ENCODE data around the gene CALHM3.

The CALHM3 gene

DNA sequence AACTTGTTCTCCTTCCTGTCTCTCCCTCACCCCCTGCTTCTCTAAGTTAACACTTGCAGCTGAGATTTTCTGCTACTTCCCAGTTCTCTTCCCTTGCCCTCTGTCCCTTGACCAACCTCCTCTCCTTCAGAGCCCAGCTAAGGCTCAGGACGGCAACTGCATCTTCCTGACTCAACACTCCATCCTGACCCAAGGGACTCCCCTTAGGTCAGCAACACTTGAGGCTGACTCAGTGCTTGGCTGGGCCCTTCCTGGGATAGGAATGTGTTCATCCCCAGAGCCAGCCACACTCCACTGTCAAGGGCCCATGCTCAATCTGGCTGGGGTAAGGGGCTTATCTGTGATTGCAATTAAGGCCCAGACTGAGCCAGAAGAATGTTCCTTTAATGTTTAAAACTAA lies 30.3 kb downstream of the CALHM3 start:
- peak; percentile 66 for DNase-seq

DNA sequence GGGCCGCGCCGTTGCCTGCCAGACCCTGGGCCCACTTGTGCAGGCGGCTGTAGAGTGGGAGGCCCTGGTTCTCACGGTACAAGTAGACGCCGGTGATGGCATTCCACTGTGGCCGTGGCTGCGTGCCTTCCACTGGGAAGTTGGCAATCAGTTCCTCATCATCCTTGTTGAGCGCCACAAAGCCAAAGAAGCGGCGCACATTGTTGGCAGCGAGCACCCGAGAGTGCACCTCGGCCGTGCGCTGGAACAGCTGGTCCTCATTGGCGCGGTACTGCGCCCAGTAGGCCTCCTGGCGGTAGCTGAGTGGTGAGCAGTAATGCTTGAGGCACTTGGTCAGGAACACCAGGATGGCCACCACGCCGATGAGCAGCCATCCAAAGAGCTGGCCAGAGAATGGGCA lies 31.9 kb downstream of the CALHM3 start:
- DNase-seq, result no peak

DNA sequence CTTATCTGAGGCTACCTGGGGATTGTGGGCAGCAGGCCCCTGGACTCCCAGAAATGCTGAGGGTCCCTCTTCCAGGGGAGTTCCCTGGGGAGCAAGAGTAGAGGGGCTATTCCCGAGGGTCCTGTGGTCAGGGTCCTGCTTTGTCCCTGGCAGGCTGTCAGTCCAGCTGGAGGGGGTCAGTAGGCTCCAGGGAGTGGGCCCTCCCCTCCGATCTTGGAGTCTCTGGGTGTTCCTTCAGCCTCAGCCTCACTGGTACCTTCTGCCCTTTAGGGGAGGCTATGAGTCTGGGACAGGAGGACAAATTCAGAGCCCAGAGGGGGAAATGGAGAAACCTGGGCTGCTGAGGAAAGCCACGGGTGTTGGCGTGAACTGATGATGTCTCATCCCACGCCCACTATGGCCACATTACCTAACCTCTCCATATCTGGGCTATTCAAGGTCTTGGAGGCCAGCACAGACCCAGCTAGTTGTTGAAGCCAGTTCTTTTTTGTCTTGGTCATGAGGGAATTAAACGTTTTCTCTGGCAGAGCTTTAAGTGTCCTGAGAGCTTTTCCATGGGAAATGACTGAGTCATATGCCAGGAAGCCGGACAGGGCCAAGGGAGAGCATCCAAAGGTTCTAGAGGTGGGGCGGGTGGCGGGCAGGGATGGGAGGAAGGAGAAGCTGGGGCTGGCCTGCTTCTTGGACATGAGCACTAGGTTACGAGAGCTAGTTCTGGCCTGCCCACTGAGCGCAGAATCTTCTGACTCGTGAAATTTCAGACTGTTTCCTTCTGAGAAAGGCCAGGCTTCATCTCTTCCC lies 33.1 kb downstream of the CALHM3 start:
- DNase-seq, result peak; percentile 46

DNA sequence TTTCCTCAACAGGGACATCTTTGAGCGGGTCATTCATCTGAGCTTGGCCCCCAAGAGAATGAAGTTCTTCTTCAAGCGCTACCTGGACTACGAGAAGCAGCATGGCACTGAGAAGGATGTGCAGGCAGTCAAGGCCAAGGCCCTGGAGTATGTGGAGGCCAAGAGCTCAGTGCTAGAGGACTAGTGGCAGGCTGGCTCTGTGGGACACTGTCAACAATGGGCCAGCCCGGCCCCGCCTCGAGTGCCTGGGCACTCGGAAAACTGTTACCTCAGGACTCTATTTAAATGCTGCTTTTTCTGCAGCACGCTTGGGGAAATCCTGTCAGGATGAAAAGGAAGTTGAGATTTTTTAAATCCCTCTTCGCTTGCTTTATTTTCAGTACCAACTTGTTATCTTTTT lies 33.7 kb downstream of the CALHM3 start:
- no peak for DNase-seq

DNA sequence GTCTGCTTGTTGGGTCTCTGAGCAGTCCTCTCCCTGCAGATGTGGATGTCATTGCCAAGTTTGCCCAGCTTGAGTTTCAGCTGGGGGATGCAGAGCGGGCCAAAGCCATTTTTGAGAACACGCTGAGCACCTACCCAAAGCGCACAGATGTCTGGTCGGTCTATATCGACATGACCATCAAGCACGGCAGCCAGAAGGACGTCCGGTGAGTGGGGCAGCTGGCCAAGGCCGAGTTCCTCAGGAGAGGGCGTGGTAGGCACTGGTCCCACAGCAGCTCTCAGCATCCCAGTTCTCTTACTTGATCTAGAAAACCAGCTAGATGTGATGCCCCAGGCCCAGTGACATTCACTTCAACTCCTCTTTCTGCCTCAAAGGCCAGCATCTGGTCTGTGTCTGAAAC lies 34.6 kb downstream of the CALHM3 start:
- no peak for DNase-seq

DNA sequence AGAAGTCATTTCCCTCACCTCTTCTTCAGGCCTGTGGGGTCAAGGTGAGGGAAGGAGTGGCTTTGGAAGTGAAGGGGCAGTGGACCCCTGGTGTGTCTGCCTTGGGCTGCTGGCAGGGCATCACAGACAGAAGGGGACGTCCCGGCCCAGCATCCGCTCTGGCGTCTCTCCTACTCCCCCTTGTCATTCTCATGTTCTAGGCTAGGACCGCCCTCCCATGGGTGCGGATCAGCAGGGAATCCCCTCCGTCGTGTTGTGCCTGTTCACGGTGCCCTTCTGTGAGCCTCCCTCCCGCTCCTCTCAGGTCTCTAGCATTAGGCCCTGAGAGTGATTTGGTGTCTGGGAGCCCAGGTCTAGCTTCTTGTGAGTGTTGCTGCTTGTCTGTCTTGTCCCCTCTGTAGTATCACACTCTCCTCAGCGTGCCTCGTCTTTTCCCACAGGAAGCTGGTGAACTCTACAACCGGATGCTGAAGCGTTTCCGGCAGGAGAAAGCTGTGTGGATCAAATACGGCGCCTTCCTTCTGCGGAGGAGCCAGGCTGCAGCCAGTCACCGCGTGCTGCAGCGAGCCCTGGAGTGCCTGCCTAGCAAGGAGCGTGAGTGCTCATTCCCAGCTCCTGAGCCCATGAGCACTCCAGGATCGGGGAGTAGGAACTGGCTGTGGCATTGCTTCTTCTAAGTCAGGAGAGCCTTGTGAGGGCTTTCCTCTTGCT lies 35.4 kb downstream of the CALHM3 start:
- DNase-seq, result no peak

DNA sequence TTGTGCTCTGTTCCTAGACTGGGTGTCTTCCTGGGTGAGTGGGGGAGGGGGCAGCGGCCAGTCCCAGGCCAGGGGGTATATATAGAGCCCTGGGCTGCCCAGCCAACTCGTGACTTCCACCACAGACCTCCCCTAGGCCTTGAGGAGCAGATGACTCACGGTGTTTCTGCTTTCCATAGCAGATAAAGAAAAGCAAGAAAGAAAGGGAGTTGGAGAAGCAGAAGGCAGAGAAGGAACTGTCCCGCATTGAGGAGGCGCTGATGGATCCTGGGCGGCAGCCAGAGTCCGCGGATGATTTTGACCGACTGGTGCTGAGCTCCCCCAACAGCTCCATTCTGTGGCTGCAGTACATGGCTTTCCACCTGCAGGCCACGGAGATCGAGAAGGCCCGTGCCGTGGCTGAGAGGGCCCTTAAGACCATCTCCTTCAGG lies 37.0 kb downstream of the CALHM3 start:
- peak; percentile 55 for DNase-seq

DNA sequence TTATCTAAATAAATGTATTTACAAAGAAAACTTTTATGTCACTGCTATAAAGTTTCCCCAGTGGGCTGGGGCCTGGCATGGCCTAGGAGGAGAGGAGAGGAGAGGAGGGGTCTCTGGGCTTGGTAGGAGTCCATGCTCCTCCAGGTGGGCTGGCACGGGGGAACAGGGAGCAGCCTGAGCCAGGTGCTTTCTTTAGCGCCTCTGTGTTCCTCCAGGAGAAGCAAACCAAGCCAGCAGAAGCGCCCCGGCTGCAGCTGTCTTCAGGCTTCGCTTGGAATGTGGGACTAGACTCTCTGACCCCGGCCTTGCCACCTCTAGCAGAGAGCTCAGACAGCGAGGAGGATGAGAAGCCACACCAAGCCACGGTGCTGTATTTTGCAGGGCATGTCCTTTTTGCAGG lies 37.4 kb downstream of the CALHM3 start:
- no peak for DNase-seq

DNA sequence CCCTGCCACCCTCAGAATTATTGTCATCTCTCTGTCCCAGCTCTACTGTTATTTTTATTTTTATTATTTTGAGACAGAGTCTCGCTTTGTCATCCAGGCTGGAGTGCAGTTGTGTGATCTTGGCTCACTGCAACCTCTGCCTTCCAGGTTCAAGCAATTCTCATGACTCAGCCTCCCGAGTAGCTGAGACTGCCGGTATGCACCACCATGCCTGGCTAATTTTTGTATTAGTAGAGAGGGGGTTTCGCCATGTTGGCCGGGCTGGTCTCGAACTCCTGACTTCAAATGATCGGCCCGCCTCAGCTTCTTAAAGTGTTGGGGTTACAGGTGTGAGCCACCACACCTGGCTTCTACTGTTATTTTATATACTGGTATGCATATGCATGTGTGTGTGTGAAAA lies 37.8 kb downstream of the CALHM3 start:
- no peak for DNase-seq

DNA sequence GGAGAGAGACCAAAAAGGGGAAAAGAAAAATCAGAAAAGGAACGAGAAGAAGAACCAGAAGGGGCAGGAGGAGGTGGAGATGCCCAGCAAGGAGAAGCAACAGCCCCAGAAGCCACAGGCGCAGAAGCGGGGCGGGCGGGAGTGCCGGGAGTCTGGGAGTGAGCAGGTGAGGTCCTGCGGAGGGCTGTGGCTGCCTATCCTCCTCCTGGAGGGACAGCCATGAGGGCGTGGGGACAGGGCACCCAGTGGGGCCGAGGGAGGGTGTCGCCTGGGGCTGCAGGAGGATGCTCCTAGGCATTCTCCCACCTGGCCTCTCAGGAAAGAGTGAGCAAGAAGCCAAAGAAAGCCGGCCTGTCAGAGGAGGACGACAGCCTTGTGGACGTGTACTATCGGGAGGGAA lies 38.6 kb downstream of the CALHM3 start:
- no peak for DNase-seq

DNA sequence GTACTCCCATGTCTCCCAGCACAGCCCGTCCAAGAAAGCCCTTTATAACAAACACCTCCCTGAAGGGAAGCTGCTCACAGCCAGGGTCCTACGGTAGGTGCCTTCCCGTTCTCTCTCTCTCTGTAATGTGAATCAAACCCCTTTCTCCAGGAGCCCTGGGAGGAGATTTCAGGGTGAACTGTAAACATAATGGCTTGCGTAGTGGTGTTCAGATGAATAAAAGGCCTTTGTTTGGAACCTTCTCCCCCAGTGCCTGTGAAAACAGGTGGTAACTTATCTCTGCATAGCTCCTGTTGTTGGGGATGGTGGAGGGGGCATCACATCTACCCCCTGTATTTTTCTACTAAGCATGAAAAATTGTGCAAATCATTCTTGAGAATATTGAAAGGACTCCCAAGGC lies 39.3 kb downstream of the CALHM3 start:
- DNase-seq, result no peak

DNA sequence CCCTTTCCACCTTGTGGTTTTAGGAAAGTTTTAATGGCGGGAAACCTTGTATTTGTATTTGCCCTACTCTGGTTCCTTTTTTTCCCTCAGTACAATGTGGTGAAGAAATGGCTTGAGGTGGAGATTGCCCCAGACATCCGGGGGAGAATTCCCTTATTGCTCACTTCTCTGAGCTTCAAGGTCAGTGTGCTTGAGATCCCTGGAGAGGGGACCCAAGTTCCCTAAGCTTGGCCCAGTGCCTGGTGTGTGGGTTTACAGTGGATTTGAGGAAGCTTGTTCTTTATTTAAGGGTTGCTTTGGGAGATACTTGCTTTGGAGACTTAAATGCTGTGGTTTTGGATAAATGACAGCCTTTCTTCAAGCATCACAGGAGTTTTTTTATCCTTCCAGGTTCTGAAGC lies 45.2 kb downstream of the CALHM3 start:
- DNase-seq, result peak; percentile 91

DNA sequence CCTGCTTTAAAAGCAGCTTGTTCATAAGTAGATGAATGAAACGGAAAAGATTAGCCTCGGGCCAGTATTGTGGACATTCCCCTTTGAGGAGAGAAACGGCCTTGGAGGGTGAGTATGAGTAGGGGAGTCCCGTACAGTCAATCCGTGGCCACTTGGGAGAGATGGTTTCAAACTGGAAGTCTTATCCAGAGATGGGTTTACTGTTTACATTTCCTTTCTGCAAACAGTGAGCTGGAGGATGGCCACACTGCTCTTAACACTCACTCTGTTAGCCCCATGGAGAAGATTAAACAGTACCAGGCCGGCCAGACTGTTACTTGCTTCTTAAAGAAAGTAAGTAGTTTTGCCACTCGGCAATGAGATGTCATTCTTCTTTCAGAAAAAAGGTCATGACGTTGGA lies 47.1 kb downstream of the CALHM3 start:
- no peak for DNase-seq

DNA sequence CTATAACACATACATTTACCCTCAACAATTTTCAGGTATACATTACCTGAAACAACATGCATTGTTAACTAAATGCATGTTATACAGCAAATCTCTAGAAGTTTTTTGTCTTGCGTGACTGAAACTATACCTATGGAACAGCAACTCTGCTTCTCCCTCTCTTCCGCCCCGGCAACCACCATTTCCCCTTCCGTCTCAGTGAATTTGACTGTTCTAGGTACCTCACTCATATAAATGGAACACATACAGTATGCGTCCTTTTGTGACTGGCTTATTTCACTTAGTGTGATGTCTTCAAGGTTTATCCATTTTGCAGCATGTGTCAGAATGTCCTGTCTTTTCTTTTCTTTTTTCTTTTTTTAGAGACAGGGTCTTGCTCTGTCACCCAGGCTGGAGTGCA lies 49.4 kb downstream of the CALHM3 start:
- DNase-seq, result no peak

DNA sequence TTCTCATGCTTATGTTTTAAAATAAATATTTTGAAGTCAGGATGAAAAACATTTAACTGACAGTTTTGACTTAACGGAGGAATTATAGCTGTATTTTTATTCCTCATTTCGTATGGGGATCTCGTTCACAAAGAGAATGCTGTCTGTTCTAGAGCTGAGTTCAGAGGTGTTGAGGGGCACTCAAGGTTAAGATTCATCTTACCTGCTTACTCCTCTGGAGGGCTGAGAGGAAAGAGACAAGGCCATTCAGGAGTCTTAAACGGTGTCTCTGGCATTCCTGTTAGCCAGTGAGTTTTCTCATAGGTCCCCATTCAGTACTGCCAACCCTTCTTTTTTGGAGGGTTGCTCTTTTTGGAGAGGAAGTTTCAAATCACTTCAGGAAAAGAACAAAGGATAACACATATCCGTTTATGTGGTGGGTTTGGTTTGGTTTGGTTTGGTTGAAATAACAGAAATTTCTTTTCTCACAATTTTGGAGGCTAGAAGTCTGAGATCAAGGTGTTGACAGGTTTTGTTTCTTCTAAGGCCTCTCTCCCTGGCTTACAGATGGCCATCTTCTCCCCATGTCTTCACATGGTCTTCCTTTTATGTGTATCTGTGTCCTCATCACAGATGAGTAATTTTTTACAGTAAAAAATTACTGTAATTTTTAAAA lies 49.9 kb downstream of the CALHM3 start:
- no peak for DNase-seq

DNA sequence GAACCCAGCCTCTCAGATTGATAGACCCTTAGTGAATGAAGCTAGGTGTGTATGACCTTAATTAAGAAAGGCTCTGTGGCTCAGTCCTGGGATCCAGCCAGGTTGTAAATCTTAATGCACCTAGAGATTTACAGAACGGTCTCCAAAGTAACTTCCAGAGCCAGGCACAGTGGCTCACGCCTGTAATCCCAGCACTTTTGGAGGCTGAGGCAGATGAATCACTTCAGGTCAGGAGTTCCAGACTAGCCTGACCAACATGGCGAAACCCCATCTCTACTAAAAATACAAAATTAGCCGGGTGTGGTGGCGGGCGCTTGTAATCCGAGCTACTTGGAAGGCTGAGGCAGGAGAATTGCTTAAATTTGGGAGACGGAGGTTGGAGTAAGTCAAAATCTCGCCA lies 51.2 kb downstream of the CALHM3 start:
- no peak for DNase-seq

DNA sequence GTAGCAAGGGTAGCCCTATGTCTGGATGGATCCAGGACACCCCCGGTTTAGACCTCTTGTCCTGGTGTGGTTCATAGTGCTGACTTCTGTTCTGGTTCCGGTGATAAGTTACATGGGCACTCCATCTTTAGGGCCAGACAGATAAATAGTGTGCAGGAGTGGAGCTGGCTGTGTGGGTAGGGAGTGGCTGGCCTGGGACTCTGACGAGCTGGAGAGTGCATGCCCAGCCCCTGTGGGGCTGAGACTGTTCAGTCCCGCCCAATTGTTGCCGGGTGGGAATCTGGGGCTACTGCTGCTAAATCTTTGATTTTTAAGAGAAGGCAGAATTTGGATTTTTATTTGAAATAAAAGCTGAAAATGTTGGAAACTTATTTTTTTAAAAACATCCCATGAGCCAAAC lies 55.3 kb downstream of the CALHM3 start:
- DNase-seq, result no peak

Data from inflammatory macrophage treated with lipopolysaccharide for 4 hours (primary cell).